Left ventricle myocardium inferior (tissue), 1 donor: Measurements from ENCODE around the gene ALDH16A1. TPM values are rescaled to one million over a fixed set of nuclear protein-coding genes. Genes with fewer than 3 reads are reported as not detected.

Experiments
- DNase-seq: peaks from one replicate; pipeline ENCODE4 v3.0.0-alpha.2; 2020
- H3K27ac ChIP-seq: fragments of 200-600 bp; replicated peaks from 2 replicates; pipeline ENCODE4 v1.8.0; 2021
- H3K27me3 ChIP-seq: fragments of 200-600 bp; 2 replicates; pipeline ENCODE4 v1.8.0; 2021; ENCODE audit warnings: low read depth
- H3K36me3 ChIP-seq: fragments of 200-600 bp; 2 replicates; pipeline ENCODE4 v1.8.0; 2021
- H3K4me1 ChIP-seq: fragments of 200-600 bp; 2 replicates; pipeline ENCODE4 v1.8.0; 2021
- H3K4me3 ChIP-seq: fragments of 200-600 bp; 2 replicates; pipeline ENCODE4 v1.8.0; 2021; ENCODE audit warnings: mild to moderate bottlenecking, moderate library complexity
- H3K9me3 ChIP-seq: fragments of 200-600 bp; replicated peaks from 2 replicates; pipeline ENCODE4 v1.8.0; 2021
- CTCF ChIP-seq: fragments of 200-600 bp; IDR thresholded peaks from 2 replicates; pipeline ENCODE4 v1.8.0; 2021; ENCODE audit warnings: antibody characterized with exemption, mild to moderate bottlenecking, borderline replicate concordance
- intact Hi-C: fragments of 100-400 bp; cut with micrococcal nuclease; formaldehyde crosslinking; loops from one replicate; pipeline ENCODE4 v1.11.0; 2022
- microRNA-seq: library from miRNA; unstranded; fragments of <30 nt; microRNA quantifications from one replicate; pipeline ENCODE4 v1.2.0, GENCODE V29; 2020
- total RNA-seq: library from RNA; stranded (reverse); fragmentation: NEBNext Ultra II Directional; extraction: Animal tissue kit (Norgen Biotek cat#: 25700); gene quantifications from one replicate; pipeline ENCODE4 v1.2.1, GENCODE V29; 2021
- donor health status: DM: no; HTN: yes; CAD: no; lungs with severe emphysema.

The ALDH16A1 gene
- total RNA-seq, 1 donor from 2014 or later, result 9.6 TPM

- peaks cover 37% of the 10 kb centered on the region for H3K4me1 ChIP-seq
- intact Hi-C loops, result no loop called here
- H3K27ac ChIP-seq, result peak overlapping the region; percentile 89
These were observed 60.7 kb downstream of the ALDH16A1 start for GRCh38 chr19:49513746-49514118.

GRCh38 chr19:49514151-49514550, 61.1 kb downstream of the ALDH16A1 start:
- peak overlapping the region; percentile 89 for H3K27ac ChIP-seq
- H3K27me3 ChIP-seq, result no peaks in the 10 kb centered on the region
- no peaks in the 10 kb centered on the region for H3K36me3 ChIP-seq
- peaks cover 37% of the 10 kb centered on the region for H3K4me1 ChIP-seq
- DNase-seq, result no peak
- intact Hi-C loops, result no loop called here
- no peaks in the 10 kb centered on the region for H3K9me3 ChIP-seq
- no peak for TF ChIP-seq CTCF
- peak overlapping the region; percentile 90 for H3K4me3 ChIP-seq

More at GRCh38 chr19:49513746-49514118, 60.7 kb downstream of the ALDH16A1 start:
- H3K4me3 ChIP-seq, result peak overlapping the region; percentile 90
- no peaks in the 10 kb centered on the region for H3K27me3 ChIP-seq
- H3K36me3 ChIP-seq, result no peaks in the 10 kb centered on the region
- no peak for DNase-seq
- H3K9me3 ChIP-seq, result no peaks in the 10 kb centered on the region
- TF ChIP-seq CTCF, result no peak

GRCh38 chr19:49515767-49516166, 62.7 kb downstream of the ALDH16A1 start:
- H3K27me3 ChIP-seq, result no peaks in the 10 kb centered on the region
- no peaks in the 10 kb centered on the region for H3K36me3 ChIP-seq
- H3K4me3 ChIP-seq, result peak overlapping the region; percentile 90
- intact Hi-C loops, result no loop called here
- peaks cover 37% of the 10 kb centered on the region for H3K4me1 ChIP-seq
- peak; percentile 51 for DNase-seq
- TF ChIP-seq CTCF, result no peak
- peak overlapping the region; percentile 39 for H3K27ac ChIP-seq
- H3K9me3 ChIP-seq, result no peaks in the 10 kb centered on the region

- no peak overlapping the region for H3K4me3 ChIP-seq
- no peak for DNase-seq
- H3K36me3 ChIP-seq, result no peaks in the 10 kb centered on the region
- H3K9me3 ChIP-seq, result no peaks in the 10 kb centered on the region
- no peak for TF ChIP-seq CTCF
- intact Hi-C loops, result no loop called here
- peaks cover 23% of the 10 kb centered on the region for H3K4me1 ChIP-seq
- no peak overlapping the region for H3K27ac ChIP-seq
- no peaks in the 10 kb centered on the region for H3K27me3 ChIP-seq
These were observed 65.0 kb downstream of the ALDH16A1 start for GRCh38 chr19:49518033-49518432.

Small RNAs within 50 kb of the gene (microRNA-seq; reads per million reads assigned to microRNA genes)
- gene MIR150, result 508 reads per million, percentile 74 among the genes with 10 or more reads in this experiment

Other genes starting within 250 kb of the ALDH16A1 start
- 1.1 TPM for gene SLC6A16, start 128.0 kb upstream of the ALDH16A1 start, total RNA-seq
- gene CD37, start 117.8 kb upstream of the ALDH16A1 start, total RNA-seq, result 3.7 TPM
- gene TEAD2, start 90.8 kb upstream of the ALDH16A1 start, total RNA-seq, result 44.1 TPM
- not detected for gene DKKL1, start 89.3 kb upstream of the ALDH16A1 start, total RNA-seq
- gene KASH5, start 65.0 kb upstream of the ALDH16A1 start, total RNA-seq, result not detected
- gene PTH2, start 29.8 kb upstream of the ALDH16A1 start, total RNA-seq, result not detected
- 0.14 TPM for gene GFY, start 27.8 kb upstream of the ALDH16A1 start, total RNA-seq
- 0.99 TPM for gene SLC17A7, start 11.7 kb upstream of the ALDH16A1 start, total RNA-seq
- 24.7 TPM for gene PIH1D1, start 1.4 kb upstream of the ALDH16A1 start, total RNA-seq
- 3.1 TPM for gene FLT3LG, start 21.0 kb downstream of the ALDH16A1 start, total RNA-seq
- gene RPL13A, start 34.4 kb downstream of the ALDH16A1 start, total RNA-seq, result 1,308 TPM
- 998 TPM for gene RPS11, start 43.2 kb downstream of the ALDH16A1 start, total RNA-seq
- 80.9 TPM for gene FCGRT, start 59.4 kb downstream of the ALDH16A1 start, total RNA-seq
- gene RCN3, start 74.8 kb downstream of the ALDH16A1 start, total RNA-seq, result 7.5 TPM
- gene NOSIP, start 127.3 kb downstream of the ALDH16A1 start, total RNA-seq, result 47.3 TPM
- gene PRRG2, start 128.1 kb downstream of the ALDH16A1 start, total RNA-seq, result 0.88 TPM
- 15.5 TPM for gene PRR12, start 138.0 kb downstream of the ALDH16A1 start, total RNA-seq
- 116 TPM for gene RRAS, start 186.9 kb downstream of the ALDH16A1 start, total RNA-seq
- 38.8 TPM for gene SCAF1, start 189.0 kb downstream of the ALDH16A1 start, total RNA-seq
- 34.5 TPM for gene IRF3, start 212.6 kb downstream of the ALDH16A1 start, total RNA-seq
- 11.4 TPM for gene BCL2L12, start 212.7 kb downstream of the ALDH16A1 start, total RNA-seq
- 112 TPM for gene PRMT1, start 224.0 kb downstream of the ALDH16A1 start, total RNA-seq
- 0.49 TPM for gene ADM5, start 236.4 kb downstream of the ALDH16A1 start, total RNA-seq
- 2.5 TPM for gene CPT1C, start 237.9 kb downstream of the ALDH16A1 start, total RNA-seq